Measurements from ENCODE around the gene CNTRL.
A peak's percentile ranks its signal among the peaks of the same experiment; 100 is the strongest.
"Not testable (repeated sequence)": the region's sequence is repeated elsewhere in the genome, so short reads cannot be mapped to it uniquely, and the experiment has no call there.

Gene CNTRL

DNA sequence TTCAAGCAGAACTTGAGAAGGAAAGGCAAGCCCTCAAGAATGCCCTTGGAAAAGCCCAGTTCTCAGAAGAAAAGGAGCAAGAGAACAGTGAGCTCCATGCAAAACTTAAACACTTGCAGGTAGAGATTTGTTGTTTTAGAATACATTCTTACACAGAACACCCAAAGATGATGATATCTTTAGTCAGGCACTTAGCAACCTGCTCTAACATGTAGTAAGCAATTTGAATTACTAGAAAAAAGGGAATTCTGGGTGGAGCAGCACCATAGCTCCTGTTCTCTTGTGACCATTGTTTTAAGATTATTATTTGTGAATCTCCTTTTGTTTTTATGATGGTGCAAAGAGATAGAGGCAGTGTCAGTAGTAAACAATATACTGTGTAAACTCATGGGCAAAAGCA lies 63.8 kb downstream of the CNTRL start:
- no peak for FAIRE-seq

DNA sequence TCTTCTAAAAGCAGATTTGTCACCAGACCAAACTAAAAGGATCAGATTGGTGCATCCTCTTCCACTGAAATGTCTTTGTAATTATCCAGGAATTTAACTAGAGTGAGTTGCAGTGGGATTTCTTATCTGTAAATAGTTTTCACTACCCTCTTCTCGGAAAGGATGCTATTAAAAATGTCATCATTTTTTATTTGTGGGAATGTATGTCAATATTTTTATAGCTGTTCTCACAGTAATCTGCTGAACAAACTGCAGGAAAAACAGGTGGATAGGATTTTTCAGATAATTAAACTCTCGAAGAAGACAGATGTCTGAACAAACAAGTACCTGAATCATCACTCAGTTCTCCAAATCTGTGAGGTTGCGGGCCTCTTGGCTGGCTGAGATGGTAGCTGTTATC lies 64.2 kb downstream of the CNTRL start:
- no peak for FAIRE-seq

DNA sequence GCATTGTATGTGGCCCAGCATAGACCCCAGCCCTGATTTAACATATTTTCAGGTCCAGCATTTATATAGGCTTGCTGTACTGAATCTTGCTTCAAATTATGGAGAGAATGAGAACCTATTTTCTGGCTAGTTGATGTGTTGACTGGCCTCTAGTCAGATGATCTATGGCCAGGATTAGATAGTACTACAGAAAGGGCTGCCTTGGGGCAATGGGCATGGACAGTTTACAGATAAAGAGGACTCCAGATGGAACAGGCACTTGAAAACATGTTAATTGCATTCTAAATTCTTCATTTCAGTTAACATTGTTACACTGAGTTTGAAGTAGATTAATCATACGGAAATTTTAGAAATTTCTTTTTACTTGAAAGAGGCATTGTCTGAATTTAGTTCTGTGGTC lies 65.4 kb downstream of the CNTRL start:
- FAIRE-seq, result no peak

DNA sequence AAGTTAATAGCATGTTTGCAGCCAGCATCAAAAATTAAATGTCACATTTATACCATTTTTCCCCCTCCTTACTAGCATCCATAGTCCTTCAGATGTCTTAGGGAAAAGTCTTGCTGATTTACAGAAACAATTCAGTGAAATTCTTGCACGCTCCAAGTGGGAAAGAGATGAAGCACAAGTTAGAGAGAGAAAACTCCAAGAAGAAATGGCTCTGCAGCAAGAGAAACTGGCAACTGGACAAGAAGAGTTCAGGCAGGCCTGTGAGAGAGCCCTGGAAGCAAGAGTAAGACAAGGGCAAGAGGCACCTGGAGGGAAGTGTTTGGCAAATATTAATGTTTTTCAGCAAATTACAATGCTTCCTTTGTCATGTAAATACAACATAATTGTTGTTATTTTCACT lies 66.6 kb downstream of the CNTRL start:
- FAIRE-seq, result no peak

DNA sequence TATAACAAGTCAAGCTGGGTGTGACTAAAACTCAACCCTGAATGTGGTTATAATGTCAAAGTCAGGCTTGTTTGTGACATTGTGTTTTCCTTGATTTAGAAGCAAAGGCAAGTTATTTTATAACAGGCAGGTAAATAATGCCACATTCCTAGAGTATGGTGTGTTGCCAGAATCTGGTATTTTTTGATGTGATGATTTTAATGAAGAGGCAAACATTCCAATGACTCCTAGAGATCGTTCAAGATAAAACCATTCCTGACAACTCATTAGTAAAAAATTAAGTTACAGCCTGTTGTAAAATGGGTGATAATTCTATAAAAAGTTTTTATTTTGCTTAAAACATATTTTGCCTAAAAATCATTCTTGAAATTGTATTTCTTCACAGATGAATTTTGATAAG lies 67.0 kb downstream of the CNTRL start:
- FAIRE-seq, result no peak

DNA sequence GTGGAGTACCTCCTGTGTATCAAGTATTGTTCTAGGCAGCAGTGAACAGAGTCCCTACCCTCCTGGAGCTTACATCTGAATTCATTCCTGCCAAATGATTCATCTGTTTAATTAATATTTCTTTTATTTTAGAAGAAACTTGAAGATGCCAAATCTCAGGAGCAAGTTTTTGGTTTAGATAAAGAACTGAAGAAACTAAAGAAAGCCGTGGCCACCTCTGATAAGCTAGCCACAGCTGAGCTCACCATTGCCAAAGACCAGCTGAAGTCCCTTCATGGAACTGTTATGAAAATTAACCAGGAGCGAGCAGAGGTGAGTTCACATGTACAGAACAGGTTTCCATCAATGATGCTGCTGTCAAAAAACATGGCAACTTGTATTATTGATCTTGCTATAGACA lies 69.0 kb downstream of the CNTRL start:
- FAIRE-seq, result no peak

DNA sequence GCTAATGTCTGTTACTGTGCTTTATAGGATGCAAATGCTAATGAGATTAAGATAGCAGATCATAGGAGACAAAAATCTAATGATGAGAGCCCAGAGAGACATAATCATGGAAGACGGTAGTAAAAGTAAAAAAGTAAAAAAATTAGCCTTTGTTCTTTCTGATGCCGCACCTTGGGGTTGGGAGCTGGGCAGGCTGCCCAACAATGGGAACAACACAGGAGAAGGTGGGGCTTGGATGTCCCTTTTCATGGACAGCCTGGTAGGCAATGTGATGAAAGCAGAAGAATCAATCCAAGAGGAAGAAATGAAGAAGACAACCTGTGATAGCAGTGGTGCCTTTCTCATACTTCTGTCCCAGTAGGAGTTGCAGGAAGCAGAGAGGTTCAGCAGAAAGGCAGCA lies 69.7 kb downstream of the CNTRL start:
- no peak for FAIRE-seq

DNA sequence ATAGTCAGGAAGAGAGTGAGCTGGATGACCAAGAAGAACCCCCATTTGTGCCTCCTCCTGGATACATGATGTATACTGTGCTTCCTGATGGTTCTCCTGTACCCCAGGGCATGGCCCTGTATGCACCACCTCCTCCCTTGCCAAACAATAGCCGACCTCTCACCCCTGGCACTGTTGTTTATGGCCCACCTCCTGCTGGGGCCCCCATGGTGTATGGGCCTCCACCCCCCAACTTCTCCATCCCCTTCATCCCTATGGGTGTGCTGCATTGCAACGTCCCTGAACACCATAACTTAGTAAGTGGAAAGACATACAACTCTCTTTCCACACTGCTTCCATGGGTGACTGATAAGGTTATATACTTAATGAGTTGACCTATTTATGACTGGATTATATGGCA lies 75.4 kb downstream of the CNTRL start:
- no peak for FAIRE-seq

DNA sequence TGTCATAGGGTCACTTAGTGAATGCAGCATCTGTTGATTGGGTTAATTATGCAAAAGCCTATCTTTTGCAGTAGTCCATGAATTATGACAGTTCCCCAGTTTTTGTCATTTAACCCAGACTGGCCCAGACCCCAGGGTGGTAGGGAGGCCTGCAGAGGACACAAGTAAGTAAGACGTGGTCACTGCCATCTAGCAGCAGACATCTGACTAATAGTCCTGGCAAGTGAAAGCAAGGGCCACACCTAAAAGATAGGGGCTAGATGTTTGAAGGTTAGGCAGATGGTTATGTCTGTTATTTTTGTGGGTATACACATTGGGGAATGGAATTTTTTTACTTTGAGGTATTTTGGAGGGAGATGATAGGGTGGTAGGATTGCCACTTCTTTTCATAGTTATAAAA lies 78.9 kb downstream of the CNTRL start:
- no peak for FAIRE-seq

DNA sequence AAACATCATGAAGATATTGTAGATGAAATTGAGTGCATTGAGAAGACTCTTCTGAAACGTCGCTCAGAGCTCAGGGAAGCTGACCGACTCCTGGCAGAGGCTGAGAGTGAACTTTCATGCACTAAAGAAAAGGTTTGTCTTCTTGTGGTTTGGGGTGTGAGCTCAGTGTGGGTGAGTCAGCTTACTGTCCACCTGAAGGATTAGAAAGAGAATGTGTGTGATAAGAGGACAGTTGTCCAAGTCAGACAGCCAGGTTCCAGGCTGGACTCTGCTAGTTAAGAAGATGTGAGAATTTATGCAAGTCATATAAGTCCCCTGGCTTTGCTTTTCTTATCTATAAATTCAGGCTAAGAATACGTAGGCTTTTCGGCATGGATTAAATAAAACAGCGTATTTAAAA lies 80.0 kb downstream of the CNTRL start:
- FAIRE-seq, result no peak

DNA sequence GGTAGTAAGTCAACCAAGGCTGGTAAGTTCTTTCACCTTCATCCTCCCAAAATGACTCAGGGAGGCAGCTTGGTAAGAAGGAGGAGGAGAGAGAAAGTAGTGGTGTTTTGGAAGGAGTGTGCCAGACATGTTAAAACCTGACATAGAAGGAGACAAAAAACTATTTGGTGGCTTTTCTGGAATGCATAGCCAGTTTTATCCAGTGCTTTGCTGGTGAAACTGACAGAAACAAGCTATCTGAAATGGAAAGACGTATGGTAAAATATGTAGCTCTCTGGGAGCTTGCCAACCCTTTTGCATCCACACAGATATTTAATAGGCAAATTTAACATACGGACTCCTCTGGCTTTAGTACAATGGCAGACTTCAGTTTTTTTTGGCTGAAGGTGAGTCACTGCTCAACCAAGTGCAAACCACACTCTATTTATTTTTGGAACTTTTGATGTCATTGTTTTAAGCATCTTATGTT lies 81.5 kb downstream of the CNTRL start:
- FAIRE-seq, result no peak

DNA sequence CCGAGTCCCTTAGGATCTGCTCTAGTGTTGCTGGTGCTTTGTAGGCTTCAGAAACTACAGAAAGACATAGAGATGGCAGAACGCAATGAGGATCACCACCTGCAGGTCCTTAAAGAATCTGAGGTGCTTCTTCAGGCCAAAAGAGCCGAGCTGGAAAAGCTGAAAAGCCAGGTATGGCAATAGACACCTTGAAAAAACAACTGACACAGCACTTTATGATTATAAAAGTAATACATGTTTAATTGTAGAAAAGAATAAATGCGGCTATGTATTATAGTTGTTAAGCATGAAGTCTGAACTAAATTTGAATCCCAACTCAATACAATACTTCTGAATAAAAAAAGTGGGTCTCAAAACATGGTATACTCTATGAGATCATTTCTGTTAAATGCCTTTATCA lies 83.2 kb downstream of the CNTRL start:
- no peak for FAIRE-seq

DNA sequence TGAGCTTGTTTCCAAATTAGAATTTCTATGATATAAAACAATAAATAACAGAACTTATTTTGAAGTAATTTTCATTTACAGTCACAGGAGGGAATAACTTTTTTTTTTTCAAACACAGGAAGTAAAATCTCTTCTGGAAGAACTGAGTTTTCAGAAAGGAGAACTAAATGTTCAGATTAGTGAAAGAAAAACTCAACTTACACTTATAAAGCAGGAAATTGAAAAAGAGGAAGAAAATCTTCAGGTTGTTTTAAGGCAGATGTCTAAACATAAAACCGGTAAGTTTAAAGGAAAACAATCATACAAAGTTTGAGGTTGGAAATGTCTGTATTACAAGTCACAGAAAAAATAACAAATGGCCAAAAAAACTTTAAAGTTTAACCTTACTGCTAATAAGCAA lies 85.3 kb downstream of the CNTRL start:
- FAIRE-seq, result peak; percentile 15

DNA sequence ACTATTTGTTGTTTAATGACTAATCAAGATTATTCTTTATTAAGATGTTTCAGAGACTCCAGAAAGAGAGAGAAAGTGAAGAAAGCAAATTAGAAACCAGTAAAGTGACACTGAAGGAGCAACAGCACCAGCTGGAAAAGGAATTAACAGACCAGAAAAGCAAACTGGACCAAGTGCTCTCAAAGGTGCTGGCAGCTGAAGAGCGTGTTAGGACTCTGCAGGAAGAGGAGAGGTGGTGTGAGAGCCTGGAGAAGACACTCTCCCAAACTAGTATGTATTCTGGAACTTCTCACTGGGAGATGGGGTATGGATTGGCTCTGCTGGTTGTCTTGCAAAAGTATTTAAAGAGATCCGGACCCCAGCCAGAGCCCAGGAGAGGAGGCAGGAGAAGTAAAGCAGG lies 93.3 kb downstream of the CNTRL start:
- FAIRE-seq, result no peak

DNA sequence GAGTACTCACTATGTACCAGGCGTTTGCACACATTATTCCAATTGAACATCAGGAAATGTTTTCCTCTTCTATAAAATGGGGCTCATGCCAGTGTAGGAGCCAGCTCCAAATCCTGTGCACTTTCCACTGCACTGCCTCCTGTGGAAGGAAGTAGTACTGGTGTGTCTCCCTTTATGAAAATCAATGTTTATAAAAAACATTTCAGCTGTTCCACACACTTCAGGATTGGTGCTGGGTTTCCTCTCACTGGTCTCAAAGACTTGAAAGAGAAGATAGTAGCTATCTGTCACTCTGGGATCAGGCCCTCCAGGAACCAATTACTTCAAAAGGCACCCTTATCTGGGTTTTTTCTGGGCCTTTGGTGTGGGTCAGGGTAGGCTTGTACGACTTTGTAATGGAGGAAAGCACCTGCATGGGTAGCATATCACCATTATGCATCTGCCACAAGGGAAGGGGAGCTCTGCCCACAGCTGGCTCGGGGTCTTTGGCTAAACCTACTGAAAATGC lies 94.4 kb downstream of the CNTRL start:
- FAIRE-seq, result no peak

DNA sequence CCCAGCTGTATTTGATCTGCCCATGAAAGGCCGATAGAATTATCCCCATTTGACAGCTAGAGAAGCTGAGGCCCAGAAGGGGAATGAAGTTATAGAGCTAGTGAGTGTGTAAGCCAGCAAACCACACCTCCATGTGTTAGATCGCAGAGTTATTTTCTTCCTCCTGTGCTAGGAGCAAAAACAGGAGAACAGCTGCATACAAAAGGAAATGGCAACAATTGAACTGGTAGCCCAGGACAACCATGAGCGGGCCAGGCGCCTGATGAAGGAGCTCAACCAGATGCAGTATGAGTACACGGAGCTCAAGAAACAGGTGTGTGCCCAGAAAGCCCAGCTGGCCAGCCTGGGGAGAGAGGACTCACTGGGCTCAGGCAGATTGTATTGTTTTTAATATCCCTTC lies 96.5 kb downstream of the CNTRL start:
- FAIRE-seq, result no peak

DNA sequence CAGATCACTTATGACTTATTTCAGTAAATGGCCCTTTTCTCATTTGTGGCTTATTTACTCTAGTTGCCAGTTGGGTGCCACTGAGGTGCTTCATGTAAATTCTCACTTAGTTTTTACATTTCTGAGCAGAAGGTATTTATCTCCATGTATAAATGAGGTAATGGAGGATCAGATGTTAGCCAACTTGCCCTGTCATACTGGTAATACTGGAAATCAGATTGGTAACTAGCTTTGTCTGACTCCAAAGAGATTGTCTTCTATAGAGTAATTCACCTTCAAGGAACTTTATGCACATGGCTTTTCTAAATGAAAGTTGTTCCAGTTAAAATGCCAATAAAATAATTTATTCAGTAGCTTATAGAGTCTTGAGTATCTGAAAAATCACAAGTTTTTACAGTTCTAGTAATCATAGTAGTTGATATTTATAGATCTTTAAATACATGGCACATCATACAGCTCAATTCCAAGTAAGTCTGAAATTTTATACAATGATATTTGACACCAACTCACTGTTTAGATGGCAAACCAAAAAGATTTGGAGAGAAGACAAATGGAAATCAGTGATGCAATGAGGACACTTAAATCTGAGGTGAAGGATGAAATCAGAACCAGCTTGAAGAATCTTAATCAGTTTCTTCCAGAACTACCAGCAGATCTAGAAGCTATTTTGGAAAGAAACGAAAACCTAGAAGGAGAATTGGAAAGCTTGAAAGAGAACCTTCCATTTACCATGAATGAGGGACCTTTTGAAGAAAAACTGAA lies 98.2 kb downstream of the CNTRL start:
- no peak for FAIRE-seq

DNA sequence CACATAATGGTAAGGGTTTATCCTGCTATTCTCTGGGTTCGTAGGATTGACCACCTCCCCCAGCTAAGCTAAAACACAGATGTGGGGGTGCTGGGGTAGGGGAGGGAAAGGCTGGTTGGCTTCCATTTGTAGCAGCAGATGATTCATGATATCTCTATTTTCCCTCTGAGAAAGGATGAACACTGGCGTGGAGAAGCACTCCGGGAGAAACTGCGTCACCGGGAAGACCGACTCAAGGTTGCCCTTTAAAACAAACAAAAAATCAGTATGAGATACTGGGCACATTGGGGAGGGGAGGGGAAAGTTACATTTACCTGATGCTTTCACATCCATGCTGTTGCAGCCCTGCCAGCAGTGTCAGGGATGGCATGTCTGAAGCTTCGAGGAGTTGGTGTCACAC lies 98.7 kb downstream of the CNTRL start:
- FAIRE-seq, result no peak

DNA sequence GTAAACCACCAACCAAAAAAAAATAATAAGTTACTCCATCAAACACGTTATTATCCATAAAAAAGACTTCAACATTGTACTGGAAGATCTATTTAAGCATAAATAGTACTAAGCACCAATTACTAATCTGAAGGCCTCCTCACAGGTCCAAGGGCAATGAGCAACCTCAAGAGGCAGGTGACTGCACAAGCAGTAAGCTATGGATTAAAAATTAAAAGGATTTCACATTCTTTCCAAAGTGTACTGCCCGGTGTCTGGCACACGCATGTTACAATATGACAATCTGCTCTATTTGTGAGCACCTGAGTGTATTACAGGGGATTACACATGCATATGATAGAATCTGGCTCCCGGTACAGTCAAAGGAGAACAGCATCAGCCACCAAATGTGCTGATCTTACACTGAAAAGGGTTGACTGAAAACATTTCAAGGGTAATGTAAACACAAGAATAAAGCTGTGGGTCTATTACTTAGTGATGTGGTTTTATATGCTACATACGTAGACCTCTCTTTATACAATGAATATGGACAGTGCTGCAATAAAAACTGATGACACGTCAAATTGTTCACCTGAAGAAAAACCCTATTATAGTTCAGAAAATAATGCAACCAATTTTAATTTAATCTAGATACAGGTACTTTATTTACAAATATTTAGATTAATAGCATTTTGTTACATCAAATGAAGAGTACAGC lies 104.1 kb downstream of the CNTRL start:
- FAIRE-seq, result no peak

DNA sequence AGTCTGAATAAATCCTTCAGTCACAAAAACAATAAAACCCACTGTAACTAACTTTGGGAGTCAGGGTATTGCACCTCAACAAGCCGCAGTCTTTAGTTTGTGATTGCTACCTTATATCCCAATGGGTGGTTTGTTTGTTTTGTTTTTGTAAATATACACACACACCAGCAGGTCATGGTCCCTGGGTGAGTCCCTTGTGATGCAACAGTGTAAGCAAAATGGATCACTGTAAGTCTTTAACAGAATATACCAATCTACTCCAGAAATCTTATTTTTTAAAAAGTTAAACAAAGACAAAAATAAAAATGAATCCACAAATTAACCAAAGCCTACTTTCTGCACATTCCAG lies 104.6 kb downstream of the CNTRL start:
- FAIRE-seq, result not testable (repeated sequence)

DNA sequence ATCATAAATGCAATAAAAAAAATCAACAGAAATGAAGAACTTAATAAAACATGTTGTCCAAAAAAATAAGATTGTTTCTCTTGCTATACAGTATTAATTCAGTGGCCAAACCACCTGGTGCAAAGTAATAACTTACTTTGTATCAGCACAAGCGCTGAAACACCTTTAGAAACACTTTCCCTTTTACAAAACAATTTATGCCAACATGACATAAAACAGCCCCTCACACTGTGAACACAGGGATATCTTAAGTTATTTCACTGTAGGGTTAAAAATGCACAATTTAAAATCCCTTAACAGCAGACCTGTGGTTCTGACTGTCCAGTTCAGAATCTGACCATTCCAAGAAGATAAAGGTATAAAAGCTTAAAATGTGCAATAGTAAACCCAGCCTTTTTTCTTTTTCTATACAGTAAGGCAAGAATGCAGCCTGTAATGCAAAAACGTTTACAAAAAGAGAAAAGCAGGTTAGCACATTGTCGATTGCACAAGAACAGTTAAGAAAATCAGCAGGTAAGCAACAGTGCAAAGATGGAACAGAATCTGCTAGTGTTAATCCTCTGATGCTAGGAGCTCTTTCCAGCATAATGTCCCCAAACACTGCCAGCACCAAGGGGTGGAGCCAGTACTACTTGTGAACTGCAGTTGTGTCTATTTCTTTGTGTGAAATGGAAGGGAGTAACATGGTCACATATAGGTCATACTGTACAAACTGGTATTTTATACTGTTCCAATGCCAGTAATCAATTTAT lies 105.4 kb downstream of the CNTRL start:
- FAIRE-seq, result no peak

DNA sequence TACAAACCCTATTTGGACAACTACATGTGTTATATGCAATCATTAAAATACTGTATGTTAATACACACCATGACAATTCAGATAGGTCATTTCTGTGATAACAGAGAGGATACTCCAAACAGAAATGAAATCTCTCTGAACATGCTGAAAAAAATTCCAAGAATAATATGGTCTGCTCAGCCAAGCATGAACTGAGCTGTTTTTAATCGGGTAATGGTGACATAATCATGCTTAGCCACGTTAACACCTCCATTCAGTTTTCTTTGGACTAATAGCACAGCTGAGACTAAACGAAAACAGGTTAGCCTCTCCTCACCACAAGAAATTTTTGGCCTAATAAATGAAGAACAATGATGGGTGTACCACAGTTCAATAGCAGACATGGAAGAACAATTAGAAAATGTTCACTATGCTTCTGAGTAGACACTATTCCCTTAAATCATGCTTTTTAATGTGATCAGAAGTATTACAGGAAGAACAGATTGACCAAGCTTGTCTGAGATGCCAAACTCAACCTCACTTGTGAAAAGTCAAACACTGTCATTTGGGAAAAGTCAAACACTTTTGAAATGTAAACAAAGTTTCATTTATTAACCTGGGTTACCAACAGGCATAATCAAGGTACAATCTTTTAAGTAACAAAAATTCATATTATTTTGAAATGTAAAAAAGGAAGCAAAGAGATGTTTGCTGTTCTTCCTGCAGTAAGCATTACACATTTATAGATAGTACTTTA lies 107.5 kb downstream of the CNTRL start:
- FAIRE-seq, result no peak

DNA sequence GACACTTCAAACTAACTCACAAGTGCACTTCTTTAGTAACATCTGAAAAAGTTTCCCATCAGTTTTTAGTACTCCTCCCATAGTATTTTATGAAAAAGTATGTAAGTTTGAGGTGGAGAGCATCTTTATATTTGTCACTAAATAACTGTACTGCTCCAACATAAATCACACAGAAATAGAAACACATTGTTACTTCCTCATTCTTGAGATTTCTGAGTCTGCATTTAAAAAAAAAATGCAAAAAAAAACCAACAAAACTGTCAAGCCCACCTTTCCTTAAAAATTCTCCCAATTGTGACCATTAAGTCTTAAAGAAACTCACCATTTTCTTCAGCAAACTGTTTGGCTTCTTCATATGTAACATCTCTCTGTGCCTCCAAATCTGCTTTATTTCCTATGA lies 108.2 kb downstream of the CNTRL start:
- FAIRE-seq, result no peak
